Measurements from ENCODE around the gene EPX. TPM values are rescaled to one million over a fixed set of nuclear protein-coding genes. Genes with fewer than 3 reads are reported as not detected.

The EPX gene
- total RNA-seq, 1 experiment from 2014 or later: not detected

GRCh38 chr17:58233543-58233942, 41.0 kb downstream of the EPX start:
- Histone ChIP-seq H3K23me2 (ENCODE audit: insufficient read length, low read depth, low read length, poor library complexity, severe bottlenecking) (no peaks in the 10 kb centered on the region), H3K18ac (ENCODE audit: insufficient read length, low read depth, low read length) (no peak overlapping the region), H2AK5ac (ENCODE audit: insufficient read length, low read length) (no peak overlapping the region), H3T11ph (ENCODE audit: low read length) (no peak overlapping the region), H2BK15ac (ENCODE audit: low read depth, low read length) (no peak overlapping the region), H3K4me2 (ENCODE audit: insufficient read depth, insufficient read length, low read length) (no peak overlapping the region), H3K4ac (ENCODE audit: low read depth, low read length) (no peak overlapping the region), H2BK12ac (ENCODE audit: insufficient read length, low read depth, low read length) (no peak overlapping the region), H4K8ac (replicated peaks; ENCODE audit: insufficient read length, low read depth, low read length) (no peak overlapping the region), H4K20me1 (ENCODE audit: control insufficient read depth, insufficient read depth, insufficient read length) (no peaks in the 10 kb centered on the region), H3K9ac (ENCODE audit: extremely low read depth, insufficient read length, low read length) (no peak overlapping the region), H2BK20ac (ENCODE audit: low read depth, low read length, poor library complexity, severe bottlenecking) (no peak overlapping the region), H3K79me1 (ENCODE audit: insufficient read depth, low read depth, low read length, poor library complexity, severe bottlenecking) (no peaks in the 10 kb centered on the region), H3K23ac (ENCODE audit: insufficient read length, low read depth, low read length) (no peak overlapping the region), H3K9me3 (ENCODE audit: control insufficient read depth, low read depth, low read length) (no peaks in the 10 kb centered on the region), H2BK120ac (ENCODE audit: low read depth, low read length, poor library complexity, severe bottlenecking) (no peak overlapping the region), H3K27ac (ENCODE audit: insufficient read length, low read depth, low read length) (no peak overlapping the region), H3K4me1 (ENCODE audit: insufficient read depth, low read length) (peaks cover 2% of the 10 kb centered on the region; the same call in 1 of the 2 replicates), H2BK5ac (ENCODE audit: insufficient read length, low read length) (no peak overlapping the region), H3K27me3 (ENCODE audit: insufficient read depth, low read length) (0 out of 2 replicates have a peak, but pooled peaks cover 2% of the 10 kb centered on the region), H3K56ac (ENCODE audit: insufficient read length, low read depth, low read length) (no peak overlapping the region), H4K91ac (ENCODE audit: insufficient read length, low read depth, low read length) (no peak overlapping the region), H4K5ac (ENCODE audit: insufficient read length, low read depth, low read length) (no peak overlapping the region), H3K79me2 (ENCODE audit: insufficient read depth, low read length) (no peaks in the 10 kb centered on the region), H3K14ac (ENCODE audit: insufficient read depth, low read length) (no peak overlapping the region), H2AFZ (ENCODE audit: low read length) (no peak overlapping the region)
- TF ChIP-seq, protein P1, sequence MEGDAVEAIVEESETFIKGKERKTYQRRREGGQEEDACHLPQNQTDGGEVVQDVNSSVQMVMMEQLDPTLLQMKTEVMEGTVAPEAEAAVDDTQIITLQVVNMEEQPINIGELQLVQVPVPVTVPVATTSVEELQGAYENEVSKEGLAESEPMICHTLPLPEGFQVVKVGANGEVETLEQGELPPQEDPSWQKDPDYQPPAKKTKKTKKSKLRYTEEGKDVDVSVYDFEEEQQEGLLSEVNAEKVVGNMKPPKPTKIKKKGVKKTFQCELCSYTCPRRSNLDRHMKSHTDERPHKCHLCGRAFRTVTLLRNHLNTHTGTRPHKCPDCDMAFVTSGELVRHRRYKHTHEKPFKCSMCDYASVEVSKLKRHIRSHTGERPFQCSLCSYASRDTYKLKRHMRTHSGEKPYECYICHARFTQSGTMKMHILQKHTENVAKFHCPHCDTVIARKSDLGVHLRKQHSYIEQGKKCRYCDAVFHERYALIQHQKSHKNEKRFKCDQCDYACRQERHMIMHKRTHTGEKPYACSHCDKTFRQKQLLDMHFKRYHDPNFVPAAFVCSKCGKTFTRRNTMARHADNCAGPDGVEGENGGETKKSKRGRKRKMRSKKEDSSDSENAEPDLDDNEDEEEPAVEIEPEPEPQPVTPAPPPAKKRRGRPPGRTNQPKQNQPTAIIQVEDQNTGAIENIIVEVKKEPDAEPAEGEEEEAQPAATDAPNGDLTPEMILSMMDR (conservative IDR thresholded peaks at IDR 0.05): no peak
- H3K4me1 Mint-ChIP-seq: peaks cover 14 to 16% of the 10 kb centered on the region in 2 experiments
- H3K4me3 Mint-ChIP-seq: no peak overlapping the region
- no peaks in the 10 kb centered on the region for H3K36me3 Mint-ChIP-seq (ENCODE audit: insufficient read depth in 1 of 3, low read depth in 3 of 3)
- no peak overlapping the region for H3K27ac Mint-ChIP-seq
- peaks cover 53% of the 10 kb centered on the region for H3K27me3 Mint-ChIP-seq (ENCODE audit: low read depth)
- H3K9me3 Mint-ChIP-seq: no peaks in the 10 kb centered on the region
- no peak for DNase-seq
- WGBS (ENCODE audit: extremely low coverage, insufficient read length, low lambda C conversion rate): no CpG with 5 or more reads among the region's 3 CpGs

Measured in H9 (cell line).